ENCODE results near the gene PCDHA3. TPM values are rescaled to one million over a fixed set of nuclear protein-coding genes. Genes with fewer than 3 reads are reported as not detected.
"Not testable (repeated sequence)": the region's sequence is repeated elsewhere in the genome, so short reads cannot be mapped to it uniquely, and the experiment has no call there.

The PCDHA3 gene
- total RNA-seq, 2 experiments from 2014 or later: not detected

GRCh38 chr5:140796718-140797095 is 4.2 kb upstream of the PCDHA3 start:
- POLR2A ChIA-PET: no interaction called here
- Mint-ChIP-seq H3K9me3 (peaks cover 32% of the 10 kb centered on the region), H3K27ac (no peak overlapping the region), H3K4me1 (no peaks in the 10 kb centered on the region), H3K27me3 (peaks cover 5% of the 10 kb centered on the region), H3K36me3 (ENCODE audit: low read depth) (no peaks in the 10 kb centered on the region), H3K4me3 (no peak overlapping the region)
- DNase-seq: no peak
- CTCF ChIA-PET: no interaction called here

GRCh38 chr5:140801494-140801841 is 611 bp downstream of the PCDHA3 start:
- Mint-ChIP-seq H3K9me3 (peaks cover 23% of the 10 kb centered on the region), H3K27me3 (peaks cover 1% of the 10 kb centered on the region), H3K27ac (peak overlapping the region; percentile 50), H3K36me3 (ENCODE audit: low read depth) (no peaks in the 10 kb centered on the region), H3K4me3 (no peak overlapping the region), H3K4me1 (no peaks in the 10 kb centered on the region)
- no peak for DNase-seq
- ChIA-PET POLR2A (no interaction called here), CTCF (interaction anchor here (0.8 kb wide), 1 partner anchor 518 kb away, joined by 3 read pairs; no protein-coding TSS in a partner anchor)

- H3K27me3 Mint-ChIP-seq; POLR2A ChIA-PET; H3K4me3 Mint-ChIP-seq; H3K4me1 Mint-ChIP-seq; H3K36me3 Mint-ChIP-seq (ENCODE audit: low read depth); H3K27ac Mint-ChIP-seq; DNase-seq: not testable (repeated sequence)
- CTCF ChIA-PET: interaction anchor here (0.8 kb wide), 1 partner anchor 517 kb away, joined by 3 read pairs; no protein-coding TSS in a partner anchor
- peaks cover 25% of the 10 kb centered on the region for H3K9me3 Mint-ChIP-seq
These were observed 1.5 kb downstream of the PCDHA3 start for GRCh38 chr5:140802381-140802780.

DNA sequence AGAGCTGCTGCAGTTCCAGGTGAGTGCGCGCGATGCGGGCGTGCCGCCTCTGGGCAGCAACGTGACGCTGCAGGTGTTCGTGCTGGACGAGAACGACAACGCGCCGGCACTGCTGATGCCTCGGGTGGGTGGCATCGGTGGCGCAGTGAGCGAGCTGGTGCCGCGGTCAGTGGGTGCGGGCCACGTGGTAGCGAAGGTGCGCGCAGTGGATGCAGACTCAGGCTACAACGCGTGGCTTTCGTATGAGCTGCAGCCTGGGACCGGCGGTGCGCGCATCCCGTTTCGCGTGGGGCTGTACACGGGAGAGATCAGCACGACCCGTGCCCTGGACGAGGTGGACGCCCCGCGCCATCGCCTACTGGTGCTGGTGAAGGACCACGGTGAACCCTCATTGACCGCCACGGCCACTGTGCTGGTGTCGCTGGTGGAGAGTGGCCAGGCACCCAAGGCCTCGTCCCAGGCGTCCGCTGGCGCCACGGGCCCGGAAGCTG is 2.0 kb downstream of the PCDHA3 start:
- no peaks in the 10 kb centered on the region for H3K36me3 Mint-ChIP-seq (ENCODE audit: low read depth)
- ChIA-PET POLR2A (no interaction called here), CTCF (no interaction called here)
- peaks cover 27% of the 10 kb centered on the region for H3K9me3 Mint-ChIP-seq
- no peak overlapping the region for H3K4me3 Mint-ChIP-seq
- peaks cover 3% of the 10 kb centered on the region for H3K27me3 Mint-ChIP-seq
- DNase-seq: no peak
- H3K27ac Mint-ChIP-seq: no peak overlapping the region
- no peaks in the 10 kb centered on the region for H3K4me1 Mint-ChIP-seq

GRCh38 chr5:140806834-140807775 is 6.2 kb downstream of the PCDHA3 start, which contains the start of gene PCDHA4:
Gene PCDHA4, plus strand, starts transcription at chr5:140807068.
- H3K4me3 Mint-ChIP-seq: no peak within 1 kb of the TSS
- no peaks in the 10 kb centered on the region for H3K36me3 Mint-ChIP-seq (ENCODE audit: low read depth)
- ChIA-PET CTCF (interaction anchor here (1.0 to 2.6 kb wide), 2 partner anchors 12 to 14 kb away, joined by 3 to 7 read pairs; partner anchors contain the start of gene PCDHA5), POLR2A (no interaction called here)
- H3K4me1 Mint-ChIP-seq: no peaks in the 10 kb centered on the region
- no peak within 1 kb of the TSS for H3K27ac Mint-ChIP-seq
- peaks cover 2% of the 10 kb centered on the region for H3K27me3 Mint-ChIP-seq
- peak; percentile 20 for DNase-seq
- H3K9me3 Mint-ChIP-seq: peaks cover 25% of the 10 kb centered on the region

DNA sequence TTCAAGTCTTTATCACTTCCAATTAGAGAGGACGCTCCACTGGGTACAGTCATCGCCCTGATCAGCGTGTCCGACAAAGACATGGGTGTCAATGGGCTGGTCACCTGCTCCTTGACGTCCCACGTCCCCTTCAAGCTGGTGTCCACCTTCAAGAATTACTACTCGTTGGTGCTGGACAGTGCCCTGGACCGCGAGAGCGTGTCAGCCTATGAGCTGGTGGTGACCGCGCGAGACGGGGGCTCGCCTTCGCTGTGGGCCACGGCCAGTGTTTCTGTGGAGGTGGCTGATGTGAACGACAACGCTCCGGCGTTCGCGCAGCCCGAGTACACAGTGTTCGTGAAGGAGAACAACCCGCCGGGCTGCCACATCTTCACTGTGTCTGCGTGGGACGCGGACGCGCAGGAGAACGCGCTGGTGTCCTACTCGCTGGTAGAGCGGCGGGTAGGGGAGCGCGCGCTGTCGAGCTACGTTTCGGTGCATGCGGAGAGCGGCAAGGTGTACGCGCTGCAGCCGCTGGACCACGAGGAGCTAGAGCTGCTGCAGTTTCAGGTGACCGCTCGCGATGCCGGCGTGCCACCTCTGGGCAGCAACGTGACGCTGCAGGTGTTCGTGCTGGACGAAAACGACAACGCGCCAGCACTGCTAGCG is 7.5 kb downstream of the PCDHA3 start:
- POLR2A ChIA-PET; H3K4me3 Mint-ChIP-seq; DNase-seq; H3K27me3 Mint-ChIP-seq; H3K27ac Mint-ChIP-seq; H3K4me1 Mint-ChIP-seq; H3K36me3 Mint-ChIP-seq (ENCODE audit: low read depth): not testable (repeated sequence)
- H3K9me3 Mint-ChIP-seq: peaks cover 27% of the 10 kb centered on the region
- CTCF ChIA-PET: interaction anchor here (2.6 kb wide), 1 partner anchor 12 kb away, joined by 7 read pairs; the partner anchor contains the start of gene PCDHA5

- no peak for DNase-seq
- ChIA-PET POLR2A (no interaction called here), CTCF (interaction anchor here (2.6 kb wide), 1 partner anchor 12 kb away, joined by 7 read pairs; the partner anchor contains the start of gene PCDHA5)
- no peaks in the 10 kb centered on the region for H3K4me1 Mint-ChIP-seq
- no peak overlapping the region for H3K27ac Mint-ChIP-seq
- H3K36me3 Mint-ChIP-seq (ENCODE audit: low read depth): no peaks in the 10 kb centered on the region
- peaks cover 2% of the 10 kb centered on the region for H3K27me3 Mint-ChIP-seq
- H3K9me3 Mint-ChIP-seq: peaks cover 23% of the 10 kb centered on the region
- no peak overlapping the region for H3K4me3 Mint-ChIP-seq
These were observed 8.0 kb downstream of the PCDHA3 start for GRCh38 chr5:140808889-140809291.

- Mint-ChIP-seq H3K36me3 (ENCODE audit: low read depth) (no peaks in the 10 kb centered on the region), H3K4me1 (no peaks in the 10 kb centered on the region), H3K4me3 (no peak within 1 kb of the TSS), H3K27ac (no peak within 1 kb of the TSS), H3K9me3 (peaks cover 8% of the 10 kb centered on the region), H3K27me3 (no peaks in the 10 kb centered on the region)
- POLR2A ChIA-PET: no interaction called here
- DNase-seq: peak; percentile 24
- CTCF ChIA-PET: interaction anchor here (2.2 kb wide), 1 partner anchor 14 kb away, joined by 7 read pairs; the partner anchor contains the start of gene PCDHA4
These were observed 20.8 kb downstream of the PCDHA3 start, which contains the start of gene PCDHA5 for GRCh38 chr5:140821375-140822280. Gene PCDHA5, plus strand, starts transcription at chr5:140821613.

GRCh38 chr5:140822281-140822629 is 21.4 kb downstream of the PCDHA3 start:
- H3K4me3 Mint-ChIP-seq: no peak overlapping the region
- no peaks in the 10 kb centered on the region for H3K36me3 Mint-ChIP-seq (ENCODE audit: low read depth)
- no peak for DNase-seq
- peaks cover 2% of the 10 kb centered on the region for H3K27me3 Mint-ChIP-seq
- POLR2A ChIA-PET: no interaction called here
- peaks cover 13% of the 10 kb centered on the region for H3K9me3 Mint-ChIP-seq
- H3K27ac Mint-ChIP-seq: no peak overlapping the region
- H3K4me1 Mint-ChIP-seq: no peaks in the 10 kb centered on the region
- CTCF ChIA-PET: no interaction called here

DNA sequence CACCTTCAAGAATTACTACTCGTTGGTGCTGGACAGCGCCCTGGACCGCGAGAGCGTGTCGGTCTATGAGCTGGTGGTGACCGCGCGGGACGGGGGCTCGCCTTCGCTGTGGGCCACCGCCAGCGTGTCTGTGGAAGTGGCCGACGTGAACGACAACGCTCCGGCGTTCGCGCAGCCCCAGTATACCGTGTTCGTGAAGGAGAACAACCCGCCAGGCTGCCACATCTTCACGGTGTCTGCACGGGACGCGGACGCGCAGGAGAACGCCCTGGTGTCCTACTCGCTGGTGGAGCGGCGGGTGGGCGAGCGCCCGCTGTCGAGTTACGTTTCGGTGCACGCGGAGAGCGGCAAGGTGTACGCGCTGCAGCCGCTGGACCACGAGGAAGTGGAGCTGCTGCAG is 22.1 kb downstream of the PCDHA3 start:
- H3K4me3 Mint-ChIP-seq, CTCF ChIA-PET, H3K27me3 Mint-ChIP-seq: not testable (repeated sequence)

DNA sequence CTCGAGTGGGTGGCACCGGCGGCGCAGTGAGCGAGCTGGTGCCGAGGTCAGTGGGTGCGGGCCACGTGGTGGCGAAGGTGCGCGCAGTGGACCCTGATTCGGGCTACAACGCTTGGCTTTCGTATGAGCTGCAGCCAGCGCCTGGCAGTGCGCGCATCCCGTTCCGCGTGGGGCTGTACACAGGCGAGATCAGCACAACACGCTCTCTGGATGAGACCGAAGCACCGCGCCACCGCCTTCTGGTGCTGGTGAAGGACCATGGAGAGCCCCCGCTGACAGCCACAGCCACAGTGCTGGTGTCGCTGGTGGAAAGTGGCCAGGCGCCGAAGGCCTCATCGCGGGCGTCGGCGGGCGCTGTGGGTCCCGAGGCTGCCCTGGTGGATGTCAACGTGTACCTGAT is 22.6 kb downstream of the PCDHA3 start:
- Mint-ChIP-seq H3K36me3 (ENCODE audit: low read depth) (no peaks in the 10 kb centered on the region), H3K27me3 (peaks cover 2% of the 10 kb centered on the region), H3K4me1 (no peaks in the 10 kb centered on the region), H3K4me3 (no peak overlapping the region), H3K27ac (no peak overlapping the region), H3K9me3 (peaks cover 15% of the 10 kb centered on the region)
- no peak for DNase-seq
- ChIA-PET CTCF (no interaction called here), POLR2A (no interaction called here)

More for the DNA sequence above, 22.1 kb downstream of the PCDHA3 start:
- H3K27ac Mint-ChIP-seq; POLR2A ChIA-PET; H3K36me3 Mint-ChIP-seq (ENCODE audit: low read depth); H3K4me1 Mint-ChIP-seq; DNase-seq: not testable (repeated sequence)
- H3K9me3 Mint-ChIP-seq: peaks cover 13% of the 10 kb centered on the region

DNA sequence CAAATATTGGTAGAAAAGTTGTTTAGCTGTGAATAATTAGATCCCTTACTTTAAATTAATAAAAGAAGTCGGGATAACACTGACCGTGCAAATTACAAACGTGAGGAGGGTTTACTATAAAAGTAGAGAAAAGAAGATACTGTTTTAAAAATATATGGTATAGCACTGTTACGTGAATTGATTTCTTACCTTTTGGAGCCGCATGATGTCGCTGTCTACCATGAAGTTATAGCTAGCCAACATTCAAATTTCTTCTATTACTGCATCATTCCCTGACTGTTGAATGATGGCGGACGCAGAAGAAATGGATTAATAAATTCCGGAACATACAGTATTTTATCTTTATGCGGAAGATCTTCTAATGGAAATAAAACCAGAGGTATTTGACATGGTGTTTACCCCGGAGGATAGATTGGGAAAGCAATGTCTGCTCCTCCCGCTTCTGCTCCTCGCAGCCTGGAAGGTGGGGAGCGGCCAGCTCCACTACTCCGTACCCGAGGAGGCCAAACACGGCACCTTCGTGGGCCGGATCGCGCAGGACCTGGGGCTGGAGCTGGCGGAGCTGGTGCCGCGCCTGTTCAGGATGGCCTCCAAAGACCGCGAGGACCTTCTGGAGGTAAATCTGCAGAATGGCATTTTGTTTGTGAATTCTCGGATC is 27.0 kb downstream of the PCDHA3 start, which contains the start of gene PCDHA6:
PCDHA6 (plus strand) TSS at position 257 of the 658 bp plus-strand sequence; CDS start at position 389, 132 bp downstream.
- Mint-ChIP-seq H3K4me3 (no peak within 1 kb of the TSS), H3K27me3 (peaks cover 2% of the 10 kb centered on the region), H3K9me3 (peaks cover 15% of the 10 kb centered on the region), H3K27ac (no peak within 1 kb of the TSS), H3K36me3 (ENCODE audit: low read depth) (no peaks in the 10 kb centered on the region), H3K4me1 (no peaks in the 10 kb centered on the region)
- ChIA-PET POLR2A (no interaction called here), CTCF (interaction anchor here (1.5 kb wide), 1 partner anchor 14 kb away, joined by 4 read pairs; no protein-coding TSS in a partner anchor)
- no peak for DNase-seq
